ENCODE results near the gene LIMD2.
"Not testable (repeated sequence)": the region's sequence is repeated elsewhere in the genome, so short reads cannot be mapped to it uniquely, and the experiment has no call there.

LIMD2 gene

GRCh38 chr17:63699638-63700527, at the start of gene LIMD2:
Gene LIMD2 (minus strand): TSS chr17:63700125. CDS start chr17:63699298, 827 bp downstream.
- peak; percentile 47 for DNase-seq

GRCh38 chr17:63741408-63742173, 41.7 kb upstream of the LIMD2 start, which contains the start of gene STRADA:
Gene STRADA (minus strand): TSS chr17:63741799. CDS start chr17:63728369, 13,430 bp downstream.
- DNase-seq, result peak; percentile 99

- no peak for DNase-seq
Observed at GRCh38 chr17:63741143-63741407, 41.1 kb upstream of the LIMD2 start.

DNA sequence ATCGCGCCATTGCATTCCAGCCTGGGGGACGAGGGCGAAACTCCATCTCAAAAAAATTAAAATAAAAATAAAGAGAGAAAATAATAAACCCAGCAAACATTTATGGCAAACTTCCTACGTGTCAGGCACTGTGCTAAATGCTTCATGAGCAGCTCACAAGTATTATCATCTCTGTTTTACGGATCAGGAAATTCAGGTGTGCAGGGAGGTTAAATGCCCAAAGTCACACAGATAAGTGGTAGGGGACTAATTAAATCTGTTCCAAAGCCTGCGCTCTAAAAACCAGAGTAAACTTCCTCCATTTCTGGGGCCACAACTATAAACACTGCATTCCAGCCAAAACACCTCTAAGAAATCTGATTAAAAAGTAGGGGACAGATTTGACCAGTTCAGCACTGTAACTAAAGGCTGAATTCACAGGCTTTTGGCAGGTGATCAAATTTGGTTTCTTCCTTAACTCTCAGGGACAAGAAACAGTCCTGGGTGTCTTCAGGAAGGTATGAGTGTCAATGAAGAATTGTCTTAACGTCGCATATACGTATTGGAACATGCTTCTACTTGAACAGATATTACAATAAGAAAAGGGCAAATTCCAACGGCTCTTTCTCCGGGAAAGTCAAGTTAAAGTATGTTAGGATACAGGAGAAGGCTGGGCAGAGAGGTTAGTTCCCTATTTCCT, 40.7 kb upstream of the LIMD2 start:
- peak; percentile 79 for DNase-seq

GRCh38 chr17:63735691-63736090, 35.8 kb upstream of the LIMD2 start:
- no peak for DNase-seq

GRCh38 chr17:63722403-63722802, 22.5 kb upstream of the LIMD2 start:
- no peak for DNase-seq

GRCh38 chr17:63720194-63720593, 20.3 kb upstream of the LIMD2 start:
- DNase-seq, result not testable (repeated sequence)

GRCh38 chr17:63718988-63719387, 19.1 kb upstream of the LIMD2 start:
- no peak for DNase-seq

DNA sequence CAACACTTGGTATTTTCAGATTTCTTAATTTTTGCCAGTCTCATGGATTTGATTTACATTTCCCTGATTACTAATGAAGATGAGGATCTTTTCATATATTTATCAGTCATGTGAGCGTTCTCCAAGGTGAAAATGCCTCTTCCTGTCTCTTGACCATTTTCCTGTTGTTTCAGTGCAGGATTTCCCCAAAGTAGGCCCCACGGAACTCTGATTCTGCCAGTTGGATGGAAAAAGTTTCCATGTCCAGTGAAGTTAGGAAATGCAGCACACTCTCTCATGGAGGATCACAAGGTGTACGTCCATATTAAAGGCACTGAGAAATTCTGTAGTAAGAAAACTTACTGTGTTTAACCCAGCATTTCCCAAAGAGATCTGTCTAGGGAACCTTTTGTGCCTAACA, 16.5 kb upstream of the LIMD2 start:
- no peak for DNase-seq

DNA sequence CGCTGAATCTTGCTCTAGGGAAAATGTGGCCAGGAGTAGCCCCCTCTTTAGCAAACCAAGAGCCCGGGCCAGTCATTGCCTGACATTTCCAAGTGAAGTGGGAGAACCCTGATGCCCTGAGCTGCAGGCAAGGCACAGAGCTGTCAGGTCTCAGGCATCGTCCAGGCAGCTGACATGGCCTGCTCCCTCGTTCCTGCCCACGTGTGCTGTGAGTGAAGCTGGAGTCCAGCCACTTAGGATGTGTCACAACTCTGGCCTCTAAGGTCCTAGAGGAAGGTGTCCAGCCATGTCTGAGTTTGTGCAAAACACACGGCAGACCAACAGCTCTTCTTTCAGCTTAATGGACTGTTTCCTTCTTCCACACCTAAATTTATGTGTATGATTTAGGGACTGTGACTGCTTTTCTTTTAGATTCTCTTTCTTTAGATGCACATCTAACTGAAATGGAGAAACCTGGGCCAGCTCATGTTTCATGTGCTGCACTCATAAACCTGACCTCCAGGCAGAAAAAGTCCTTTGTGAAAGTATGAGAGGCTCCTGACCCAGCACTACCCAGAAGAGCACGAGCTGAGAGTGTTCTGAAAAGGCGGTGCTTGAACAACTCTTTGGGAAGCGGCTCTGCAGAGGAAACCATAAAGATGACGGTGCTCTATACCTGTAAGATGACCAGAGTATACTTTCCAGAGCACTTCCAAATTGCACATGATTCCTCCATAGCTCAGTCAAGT, 14.8 kb upstream of the LIMD2 start:
- no peak for DNase-seq

- no peak for DNase-seq
Observed at GRCh38 chr17:63709110-63709509, 9.2 kb upstream of the LIMD2 start.

GRCh38 chr17:63707151-63707550, 7.2 kb upstream of the LIMD2 start:
- DNase-seq, result no peak

DNA sequence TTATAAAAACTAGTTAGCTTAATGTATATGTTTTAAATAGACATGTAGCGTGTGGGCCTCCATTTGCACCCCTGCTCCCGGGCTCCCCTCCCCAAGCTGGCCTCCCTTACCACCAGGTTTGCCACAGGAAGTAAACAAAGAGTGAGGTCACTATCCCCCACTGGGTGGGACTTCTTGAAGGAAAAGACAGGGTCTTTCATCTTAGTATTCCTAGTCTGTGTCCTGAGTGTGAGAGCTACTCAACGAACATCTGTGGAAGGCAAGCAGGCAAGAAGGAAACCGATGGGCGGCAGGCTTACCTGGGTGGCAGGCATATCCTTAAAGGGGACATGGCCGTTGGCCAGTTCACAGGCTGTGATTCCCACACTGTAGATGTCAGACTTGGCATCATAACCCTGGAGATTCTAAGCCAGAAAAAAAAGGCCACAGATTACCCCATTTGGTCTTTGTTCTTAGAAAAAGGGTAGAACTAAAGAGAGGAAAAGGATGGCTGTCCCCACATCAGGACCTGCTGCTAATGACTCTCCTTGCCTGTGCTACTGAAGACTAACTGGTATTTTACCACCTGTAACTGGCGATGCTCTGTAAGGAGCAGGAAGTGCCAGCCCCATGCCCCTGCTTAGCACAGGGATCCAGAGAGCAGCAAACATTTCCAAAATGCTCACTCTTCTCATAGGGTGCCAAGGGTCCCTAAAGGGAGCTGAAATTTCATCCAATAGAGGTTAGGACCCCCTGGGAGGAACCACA, 6.6 kb upstream of the LIMD2 start:
- DNase-seq, result no peak

GRCh38 chr17:63705657-63706056, 5.7 kb upstream of the LIMD2 start:
- DNase-seq, result no peak

- no peak for DNase-seq
Observed at GRCh38 chr17:63704836-63705235, 4.9 kb upstream of the LIMD2 start.

GRCh38 chr17:63704259-63704576, 4.3 kb upstream of the LIMD2 start:
- DNase-seq, result no peak

DNA sequence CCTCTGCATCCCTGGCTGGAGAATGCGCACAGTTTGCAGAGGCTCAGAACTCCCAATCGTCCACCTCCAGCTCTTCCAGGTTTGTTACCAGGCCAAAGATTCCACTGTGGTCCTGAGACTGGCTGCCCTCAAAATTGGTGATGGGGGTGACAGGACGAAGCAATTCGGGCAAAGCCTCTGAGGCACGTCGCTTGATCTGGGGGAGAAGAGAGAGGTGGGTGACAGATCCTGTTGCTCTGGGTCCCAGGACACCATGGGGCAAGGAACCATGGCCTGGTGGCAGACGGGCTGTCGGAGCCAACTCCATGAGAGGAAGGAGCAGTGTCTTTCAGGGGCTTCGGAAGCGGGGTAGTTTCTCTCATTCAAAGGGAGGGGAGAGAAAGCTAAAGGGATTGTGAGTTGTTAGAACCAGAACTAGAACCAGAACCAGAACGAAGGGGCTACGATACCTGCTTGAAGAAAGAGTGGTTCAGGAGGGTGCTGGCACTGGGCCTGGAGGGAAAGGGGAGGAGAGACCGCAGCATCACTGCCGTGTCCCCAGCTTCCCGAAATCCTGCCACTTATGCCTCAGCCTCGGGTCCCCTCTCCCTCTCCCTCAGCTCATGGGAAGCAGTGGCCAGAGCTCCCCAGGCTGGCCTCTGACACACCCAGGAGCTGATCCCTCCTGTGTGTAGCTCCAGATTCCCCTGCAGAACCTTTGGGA, 3.8 kb upstream of the LIMD2 start:
- no peak for DNase-seq

DNA sequence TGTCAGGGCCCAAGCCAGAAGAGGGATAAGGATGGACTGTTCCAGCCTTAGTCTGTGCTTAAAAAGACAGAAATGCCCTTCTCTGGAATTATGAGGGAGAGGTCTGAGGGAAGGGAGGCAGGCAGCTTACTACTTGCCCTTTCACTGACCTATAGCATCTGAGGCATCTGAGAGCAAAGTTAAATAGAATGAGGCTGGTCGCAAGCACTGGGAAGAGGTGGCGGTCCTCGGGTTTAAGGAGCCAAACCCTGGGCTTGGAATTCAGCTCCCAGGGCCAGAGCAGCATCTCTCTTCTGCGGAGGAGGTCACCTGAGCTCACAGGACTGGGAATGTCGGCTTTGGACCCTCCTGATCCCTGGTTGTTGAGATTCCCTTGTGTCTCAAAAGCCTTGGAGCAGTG, 3.1 kb upstream of the LIMD2 start:
- DNase-seq, result no peak

GRCh38 chr17:63702721-63703015, 2.7 kb upstream of the LIMD2 start:
- no peak for DNase-seq

DNA sequence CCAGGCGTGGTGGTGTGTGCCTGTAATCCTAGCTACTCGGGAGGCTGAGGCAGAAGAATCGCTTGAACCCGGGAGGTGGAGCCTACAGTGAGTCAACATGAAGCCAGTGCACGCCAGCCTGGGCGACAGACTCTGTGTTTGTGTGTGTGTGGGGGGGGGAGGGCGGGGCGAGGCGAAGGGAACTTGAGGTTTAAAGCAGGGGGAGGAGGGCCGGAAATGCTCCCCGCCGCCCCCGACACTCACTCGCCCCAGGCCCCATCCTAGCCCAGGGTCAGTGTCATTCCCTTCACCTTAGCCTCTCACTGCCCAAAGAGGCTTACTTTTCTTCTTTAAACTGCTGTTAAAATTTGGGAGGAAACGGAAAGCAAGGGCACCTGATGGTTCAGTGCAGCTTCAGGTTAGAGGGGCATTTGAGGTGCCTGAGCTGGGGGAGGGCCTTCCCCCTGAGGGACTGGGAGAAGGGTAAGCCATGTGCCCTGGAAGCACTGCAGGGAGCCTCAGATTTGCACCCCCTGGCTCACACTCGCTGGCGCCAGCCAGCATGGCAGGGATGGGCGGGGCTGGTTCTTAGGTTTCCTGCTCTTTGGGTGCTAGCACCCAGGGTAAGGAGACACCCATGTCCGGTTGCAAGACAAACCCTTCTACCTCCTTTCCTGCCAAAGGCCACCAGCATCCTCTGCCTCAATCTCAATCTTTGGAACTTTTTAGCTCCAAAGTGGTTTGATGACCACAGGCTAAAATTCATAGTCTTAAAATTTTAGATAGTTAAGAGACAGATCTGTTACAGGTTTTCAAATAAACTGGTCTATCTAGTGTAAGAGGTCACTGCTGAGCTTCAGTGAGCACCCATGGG, 2.2 kb upstream of the LIMD2 start:
- DNase-seq, result peak; percentile 63

DNA sequence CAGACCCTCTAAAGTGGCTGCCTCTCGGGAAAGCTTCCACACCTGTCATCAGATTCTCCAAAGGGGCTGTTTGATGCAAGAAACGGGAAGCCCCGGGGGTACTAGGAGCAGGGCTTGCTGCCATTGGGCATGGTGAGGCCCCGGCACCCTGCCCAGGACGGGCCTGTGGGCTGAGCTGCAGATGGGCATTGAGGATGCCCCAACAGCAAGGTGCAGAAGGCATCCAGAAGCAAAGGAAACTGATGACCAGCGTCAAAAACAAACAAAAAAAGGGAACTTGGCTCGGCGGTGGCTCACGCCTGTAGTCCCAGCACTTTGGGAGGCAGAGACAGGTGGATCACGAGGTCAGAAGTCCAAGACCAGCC, 1.5 kb upstream of the LIMD2 start:
- peak; percentile 50 for DNase-seq

Data from RPMI8226 (cell line).